HL-60 (cell line): ENCODE results near the gene CPPED1.

Source experiments
- DNase-seq, 2 experiments: peaks; one replicate each; pipeline ENCODE4 v3.0.0-alpha.2; 2010 to 2020; ENCODE audit warnings: low read depth in 1 of 2, low spot score in 1 of 2
- H3K27ac ChIP-seq: fragments of 250-450 bp; sonication (Bioruptor Pico); replicated peaks from 2 replicates; pipeline ENCODE4 v1.5.1; 2020; ENCODE audit warnings: mild to moderate bottlenecking, moderate library complexity
- H3K27me3 ChIP-seq: fragments of 250-450 bp; sonication (Bioruptor Pico); 2 replicates; pipeline ENCODE4 v1.5.1; 2021; ENCODE audit warnings: mild to moderate bottlenecking, moderate library complexity; ENCODE audit not compliant: insufficient read depth, poor library complexity, severe bottlenecking
- H3K4me3 ChIP-seq: replicated peaks from 2 replicates; pipeline ENCODE4 v1.5.1; 2011; ENCODE audit warnings: mild to moderate bottlenecking, control low read depth, low read length; ENCODE audit not compliant: insufficient read depth
- CTCF ChIP-seq: IDR thresholded peaks from one replicate; pipeline ENCODE4 v1.5.1; 2011; ENCODE audit warnings: low read length, control low read depth, inconsistent platforms; ENCODE audit not compliant: insufficient read depth
- GABPA ChIP-seq: IDR thresholded peaks from 2 replicates; pipeline ENCODE4 v1.6.1; 2012; ENCODE audit warnings: low read depth
- POLR2AphosphoS5 ChIP-seq: IDR thresholded peaks from 2 replicates; pipeline ENCODE4 v1.6.1; 2012; ENCODE audit warnings: low read depth
- REST ChIP-seq: IDR thresholded peaks from 2 replicates; pipeline ENCODE4 v1.6.1; 2012; ENCODE audit warnings: low read depth; ENCODE audit not compliant: insufficient replicate concordance
- SPI1 ChIP-seq: IDR thresholded peaks from 2 replicates; pipeline ENCODE4 v1.6.1; 2012; ENCODE audit warnings: low read depth, mild to moderate bottlenecking, borderline replicate concordance

The CPPED1 gene

GRCh38 chr16:12706628-12707027 is 97.1 kb downstream of the CPPED1 start:
- H3K27me3 ChIP-seq = no peaks in the 10 kb centered on the region
- H3K27ac ChIP-seq = no peak overlapping the region
- TF ChIP-seq GABPA (no peak), SPI1 (no peak), CTCF (no peak), REST (no peak), POLR2AphosphoS5 (no peak)
- no peak for DNase-seq
- no peak overlapping the region for H3K4me3 ChIP-seq

GRCh38 chr16:12704492-12705111 is 99.1 kb downstream of the CPPED1 start:
- Histone ChIP-seq H3K4me3 (no peak overlapping the region), H3K27me3 (no peaks in the 10 kb centered on the region), H3K27ac (no peak overlapping the region)
- no peak for TF ChIP-seq SPI1
- no peak for TF ChIP-seq REST
- TF ChIP-seq GABPA = no peak
- no peak for TF ChIP-seq CTCF
- no peak for TF ChIP-seq POLR2AphosphoS5
- DNase-seq = no peak

- Histone ChIP-seq H3K27me3 (no peaks in the 10 kb centered on the region), H3K27ac (no peak overlapping the region), H3K4me3 (no peak overlapping the region)
- TF ChIP-seq REST (no peak), SPI1 (no peak), GABPA (no peak), CTCF (no peak), POLR2AphosphoS5 (no peak)
- no peak for DNase-seq
Observed at GRCh38 chr16:12703935-12704334, 99.8 kb downstream of the CPPED1 start.
